AG10803 (cell line): Measurements from ENCODE around the gene PSORS1C1.
"Not testable (repeated sequence)": the region's sequence is repeated elsewhere in the genome, so short reads cannot be mapped to it uniquely, and the experiment has no call there.

Experiments
- DNase-seq: peaks from one replicate; pipeline ENCODE4 v3.0.0; 2010; ENCODE audit warnings: low read depth
- H3K4me3 ChIP-seq: 2 replicates; pipeline ENCODE4 v1.5.1; 2011; ENCODE audit warnings: mild to moderate bottlenecking, low read length, control low read depth
- CTCF ChIP-seq: conservative IDR thresholded peaks from 2 replicates; pipeline ENCODE4 v1.5.1; 2011; ENCODE audit warnings: mild to moderate bottlenecking, low read length, control low read depth, inconsistent platforms

The PSORS1C1 gene

GRCh38 chr6:31186052-31186734 is 71.6 kb downstream of the PSORS1C1 start:
- no peak overlapping the region for H3K4me3 ChIP-seq
- no peak for DNase-seq
- TF ChIP-seq CTCF: no peak

DNA sequence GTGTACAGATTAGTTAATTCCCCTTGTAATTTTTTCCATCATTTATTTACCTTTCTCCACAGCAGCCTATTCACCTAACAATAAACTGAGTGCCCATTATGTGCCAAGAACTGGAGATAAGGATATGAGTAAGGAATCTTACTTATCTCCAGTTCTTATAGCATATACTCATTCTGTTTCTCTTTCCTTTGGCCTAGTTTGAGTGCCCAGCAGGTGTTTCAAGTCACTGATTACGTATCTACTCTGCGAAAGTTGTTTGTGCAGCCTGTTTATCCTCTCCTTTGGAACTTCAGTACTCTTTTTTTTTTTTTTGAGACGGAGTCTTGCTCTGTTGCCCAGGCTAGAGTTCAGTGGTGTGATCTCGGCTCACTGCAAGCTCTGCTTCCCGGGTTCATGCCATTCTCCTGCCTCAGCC is 73.2 kb downstream of the PSORS1C1 start:
- DNase-seq: no peak
- TF ChIP-seq CTCF: no peak
- no peak overlapping the region for H3K4me3 ChIP-seq

- H3K4me3 ChIP-seq, DNase-seq: not testable (repeated sequence)
Observed at GRCh38 chr6:31189223-31189622, 74.6 kb downstream of the PSORS1C1 start.
